GM10248 (cell line): Measurements from ENCODE around the gene CHDH.

Experiments
- CTCF ChIA-PET: fragments of 300-600 bp; sonication (Branson Sonifier 250); formaldehyde crosslinking; extraction: SDS; loops from one replicate; lab custom pipeline; 2021; ENCODE audit warnings: antibody characterized with exemption; lab: Yijun Ruan, JAX
- POLR2A ChIA-PET: fragments of 350-650 bp; sonication (Branson Sonifier 250); formaldehyde crosslinking; extraction: SDS; loops from one replicate; lab custom pipeline; 2020; ENCODE audit warnings: antibody characterized with exemption; lab: Yijun Ruan, JAX
- DNase-seq: peaks from one replicate; pipeline ENCODE4 v3.0.0; 2012; ENCODE audit errors: extremely low spot score
- TF ChIP-seq, protein P1 (sequence below): IDR thresholded peaks from 2 replicates; pipeline ENCODE4 v1.5.1; 2012; ENCODE audit warnings: mild to moderate bottlenecking, low read depth; ENCODE audit errors: extremely low read depth, missing control alignments, control extremely low read depth

The CHDH gene

DNA sequence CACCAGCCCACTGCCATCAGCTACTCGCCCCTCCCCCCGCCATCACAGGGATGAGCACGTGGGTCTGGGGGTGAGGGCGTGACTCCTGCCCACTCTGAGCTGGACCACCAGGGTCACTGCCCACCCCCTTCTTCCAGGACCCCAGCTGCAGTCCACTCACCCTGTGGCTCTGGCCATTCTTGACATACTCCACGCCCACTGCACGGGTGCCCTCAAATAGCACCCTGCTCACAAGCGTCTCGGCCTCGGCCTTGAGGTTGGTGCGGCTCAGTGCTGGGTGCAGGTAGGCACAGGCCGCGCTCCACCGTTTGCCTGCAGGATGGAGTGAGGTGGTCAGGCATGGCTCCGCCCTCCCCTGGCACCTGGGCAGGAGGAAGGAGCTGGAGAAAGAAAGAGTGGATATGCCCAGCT lies 23.9 kb downstream of the CHDH start:
- TF ChIP-seq, protein P1, sequence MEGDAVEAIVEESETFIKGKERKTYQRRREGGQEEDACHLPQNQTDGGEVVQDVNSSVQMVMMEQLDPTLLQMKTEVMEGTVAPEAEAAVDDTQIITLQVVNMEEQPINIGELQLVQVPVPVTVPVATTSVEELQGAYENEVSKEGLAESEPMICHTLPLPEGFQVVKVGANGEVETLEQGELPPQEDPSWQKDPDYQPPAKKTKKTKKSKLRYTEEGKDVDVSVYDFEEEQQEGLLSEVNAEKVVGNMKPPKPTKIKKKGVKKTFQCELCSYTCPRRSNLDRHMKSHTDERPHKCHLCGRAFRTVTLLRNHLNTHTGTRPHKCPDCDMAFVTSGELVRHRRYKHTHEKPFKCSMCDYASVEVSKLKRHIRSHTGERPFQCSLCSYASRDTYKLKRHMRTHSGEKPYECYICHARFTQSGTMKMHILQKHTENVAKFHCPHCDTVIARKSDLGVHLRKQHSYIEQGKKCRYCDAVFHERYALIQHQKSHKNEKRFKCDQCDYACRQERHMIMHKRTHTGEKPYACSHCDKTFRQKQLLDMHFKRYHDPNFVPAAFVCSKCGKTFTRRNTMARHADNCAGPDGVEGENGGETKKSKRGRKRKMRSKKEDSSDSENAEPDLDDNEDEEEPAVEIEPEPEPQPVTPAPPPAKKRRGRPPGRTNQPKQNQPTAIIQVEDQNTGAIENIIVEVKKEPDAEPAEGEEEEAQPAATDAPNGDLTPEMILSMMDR = no peak
- ChIA-PET CTCF (interaction anchor here (0.9 to 1.4 kb wide), 3 partner anchors 12 to 34 kb away, joined by 3 to 4 read pairs (median 3); no protein-coding TSS in a partner anchor), POLR2A (no interaction called here)
- DNase-seq = no peak

DNA sequence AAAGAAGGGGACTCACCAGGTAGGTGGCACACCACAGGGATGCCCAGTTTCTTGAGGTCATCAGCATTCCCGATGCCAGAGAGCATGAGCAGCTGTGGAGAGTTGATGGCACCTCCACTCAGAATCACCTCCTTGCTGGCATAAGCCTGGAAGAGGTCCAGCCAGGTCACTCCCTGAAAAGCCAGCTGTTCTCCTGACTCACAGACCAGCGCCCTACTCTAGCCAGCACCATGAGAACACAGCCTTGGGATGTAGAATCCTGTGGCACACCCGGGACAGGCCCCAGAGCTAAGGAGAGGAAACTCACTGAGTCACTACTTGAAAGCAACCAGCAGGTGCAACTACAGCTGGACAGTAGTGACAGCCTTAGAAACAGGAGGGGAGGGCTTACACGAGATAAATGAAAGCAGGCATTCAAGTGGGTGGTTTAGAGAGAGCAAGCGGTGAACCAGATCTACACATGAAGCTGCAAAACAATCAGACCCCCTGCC lies 24.5 kb downstream of the CHDH start:
- no peak for DNase-seq
- TF ChIP-seq, protein P1 = no peak
- POLR2A ChIA-PET = no interaction called here
- CTCF ChIA-PET = interaction anchor here (0.9 to 1.4 kb wide), 3 partner anchors 12 to 33 kb away, joined by 3 to 4 read pairs (median 3); no protein-coding TSS in a partner anchor

DNA sequence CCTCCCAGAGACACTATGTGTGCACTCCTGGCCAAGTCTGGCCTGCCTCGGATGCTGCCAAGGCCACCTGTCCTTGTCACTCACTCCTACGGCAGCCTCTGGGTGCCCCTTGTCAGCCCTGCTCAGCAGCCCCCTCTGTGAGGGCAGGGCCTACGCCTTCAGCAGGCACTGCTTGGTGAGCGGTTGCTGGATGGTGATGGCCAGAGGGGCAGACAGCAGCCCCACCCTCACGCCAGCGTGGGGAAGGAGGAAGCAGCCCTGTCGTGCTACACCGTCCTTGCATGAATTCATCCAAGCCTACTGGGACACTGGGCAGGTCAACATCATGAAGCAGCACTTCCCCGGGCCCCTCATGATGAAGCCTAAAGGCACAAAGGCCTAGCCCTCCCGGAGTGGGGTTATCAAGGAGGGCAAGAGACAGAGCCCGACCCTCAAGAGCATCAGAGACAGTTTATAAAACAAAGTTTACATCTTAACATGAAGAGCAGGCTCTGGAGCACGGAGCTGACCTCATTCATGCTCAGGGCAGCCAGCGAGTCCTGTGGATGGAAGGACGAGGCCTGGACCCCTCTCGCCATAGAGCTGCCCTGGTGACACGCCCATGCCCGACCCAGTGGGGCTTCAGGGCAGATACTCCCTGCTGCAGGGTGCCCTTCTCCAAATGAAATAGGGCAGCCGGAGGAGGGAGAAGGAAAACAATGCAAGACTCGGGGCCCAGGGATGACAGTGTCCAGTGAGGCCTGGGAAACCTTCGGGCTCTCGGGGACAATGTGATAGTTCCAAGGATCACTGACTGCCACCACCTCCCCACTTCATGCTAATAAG lies 25.3 kb downstream of the CHDH start:
- TF ChIP-seq, protein P1 = no peak
- DNase-seq = no peak
- CTCF ChIA-PET = interaction anchor here (1.4 kb wide), 1 partner anchor 14 kb away, joined by 3 read pairs; no protein-coding TSS in a partner anchor
- POLR2A ChIA-PET = no interaction called here

DNA sequence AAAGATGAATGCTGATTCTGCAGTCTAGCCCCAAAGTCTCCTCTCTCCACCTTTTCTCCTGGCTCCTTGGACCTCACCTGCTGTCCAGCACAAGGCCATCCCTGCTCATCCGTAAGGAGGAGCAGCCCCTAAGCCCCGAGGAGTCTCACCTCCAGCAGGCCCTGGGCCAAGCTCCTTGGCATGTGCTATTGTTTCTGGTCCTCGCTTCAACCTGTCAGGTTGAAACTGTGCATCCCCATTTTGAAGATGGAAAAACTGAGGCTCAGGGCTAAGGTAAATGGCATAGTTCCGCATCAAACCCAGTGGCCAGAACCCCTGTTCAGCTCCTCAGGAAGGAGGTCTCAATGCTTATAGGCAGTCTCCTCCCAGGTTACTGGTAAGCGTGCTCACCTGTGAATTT lies 26.1 kb downstream of the CHDH start:
- DNase-seq = no peak
- TF ChIP-seq, protein P1 = no peak
- ChIA-PET CTCF (no interaction called here), POLR2A (no interaction called here)

DNA sequence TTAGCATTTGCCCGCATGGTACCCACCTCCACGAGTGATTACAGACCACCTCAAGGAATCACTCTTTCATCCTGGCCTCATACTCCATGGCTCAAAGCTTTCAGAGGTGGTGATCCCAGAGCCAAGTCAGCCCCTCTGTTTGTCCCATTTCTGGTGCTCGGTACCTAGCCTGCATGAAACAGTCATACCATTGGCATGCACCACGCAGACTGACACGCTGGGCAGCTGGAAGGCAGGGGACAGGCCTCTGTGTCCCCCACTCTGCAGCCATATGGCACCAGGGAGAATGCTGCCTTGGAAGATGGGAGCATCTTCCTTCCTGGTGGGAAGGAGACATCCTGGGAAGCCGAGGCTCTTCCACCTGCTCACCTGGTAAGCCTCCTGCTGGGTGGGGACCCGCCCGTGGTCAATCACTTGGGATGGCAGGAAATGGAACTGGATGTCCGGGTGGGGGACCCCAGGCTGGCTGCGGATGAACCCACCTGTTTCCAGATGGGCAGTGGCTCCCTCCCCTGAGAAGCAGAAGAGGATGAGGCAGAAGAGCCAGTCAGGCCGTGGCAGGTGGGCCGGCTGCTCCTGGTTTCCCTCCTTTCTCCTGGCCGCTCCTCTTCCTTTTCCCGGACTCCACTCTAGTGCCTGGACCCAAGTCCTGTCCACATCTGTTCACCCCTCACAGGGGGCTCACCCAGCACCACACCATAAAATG lies 26.9 kb downstream of the CHDH start:
- TF ChIP-seq, protein P1 = no peak
- POLR2A ChIA-PET = no interaction called here
- DNase-seq = no peak
- CTCF ChIA-PET = no interaction called here
